Upper lobe of left lung (tissue), 4 donors: Measurements from ENCODE around the gene CUL2.

Experiments used
- EP300 ChIP-seq, 4 donors: sonication (generic); formaldehyde crosslinking; IDR thresholded peaks; one replicate each; pipeline ENCODE4 v1.5.1; 2017; ENCODE audit warnings: antibody characterized with exemption in 4 of 4, control low read depth in 2 of 4
- POLR2A ChIP-seq, 4 donors: fragments of 450-650 bp; IDR thresholded peaks; one replicate each; pipeline ENCODE4 v1.5.1; 2016 to 2017; ENCODE audit warnings: antibody characterized with exemption in 4 of 4, mild to moderate bottlenecking in 2 of 4
- POLR2AphosphoS5 ChIP-seq, 2 donors: sonication (generic); formaldehyde crosslinking; IDR thresholded peaks; one replicate each; pipeline ENCODE4 v1.5.1; 2017; ENCODE audit warnings: antibody characterized with exemption in 2 of 2
- TF ChIP-seq, protein P1 (sequence below), 6 experiments: fragments of 450-650 bp in 4 of 6; fragments of 200-600 bp in 2 of 6; sonication (generic) in 2 of 6; IDR thresholded peaks; one replicate each; pipeline ENCODE4 v1.5.1; 2016 to 2019; ENCODE audit warnings: antibody characterized with exemption in 6 of 6

DNA sequence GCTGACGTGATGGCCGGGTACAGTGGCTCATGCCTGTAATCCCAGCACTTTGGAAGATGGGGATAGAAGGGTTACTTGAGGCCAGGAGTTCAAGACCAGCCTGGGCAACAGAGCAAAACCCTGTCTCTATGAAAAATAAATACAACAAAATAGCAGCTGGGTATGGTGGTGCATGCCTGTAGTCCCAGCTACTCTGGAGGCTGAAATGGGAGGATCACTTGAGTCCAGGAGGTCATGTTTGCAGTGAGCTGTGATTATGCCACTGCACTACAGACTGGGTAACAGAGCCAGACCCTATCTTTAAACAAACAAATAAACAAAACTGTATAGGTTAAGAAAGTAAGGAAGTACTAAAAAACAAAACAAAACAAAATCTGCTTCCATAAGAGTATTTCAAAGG is 6.2 kb upstream of the CUL2 start:
- TF ChIP-seq, protein P1, sequence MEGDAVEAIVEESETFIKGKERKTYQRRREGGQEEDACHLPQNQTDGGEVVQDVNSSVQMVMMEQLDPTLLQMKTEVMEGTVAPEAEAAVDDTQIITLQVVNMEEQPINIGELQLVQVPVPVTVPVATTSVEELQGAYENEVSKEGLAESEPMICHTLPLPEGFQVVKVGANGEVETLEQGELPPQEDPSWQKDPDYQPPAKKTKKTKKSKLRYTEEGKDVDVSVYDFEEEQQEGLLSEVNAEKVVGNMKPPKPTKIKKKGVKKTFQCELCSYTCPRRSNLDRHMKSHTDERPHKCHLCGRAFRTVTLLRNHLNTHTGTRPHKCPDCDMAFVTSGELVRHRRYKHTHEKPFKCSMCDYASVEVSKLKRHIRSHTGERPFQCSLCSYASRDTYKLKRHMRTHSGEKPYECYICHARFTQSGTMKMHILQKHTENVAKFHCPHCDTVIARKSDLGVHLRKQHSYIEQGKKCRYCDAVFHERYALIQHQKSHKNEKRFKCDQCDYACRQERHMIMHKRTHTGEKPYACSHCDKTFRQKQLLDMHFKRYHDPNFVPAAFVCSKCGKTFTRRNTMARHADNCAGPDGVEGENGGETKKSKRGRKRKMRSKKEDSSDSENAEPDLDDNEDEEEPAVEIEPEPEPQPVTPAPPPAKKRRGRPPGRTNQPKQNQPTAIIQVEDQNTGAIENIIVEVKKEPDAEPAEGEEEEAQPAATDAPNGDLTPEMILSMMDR (IDR thresholded peaks at IDR 0.05): no peak
- no peak for TF ChIP-seq EP300 (IDR thresholded peaks at IDR 0.05)
- TF ChIP-seq POLR2A (IDR thresholded peaks at IDR 0.05): no peak
- no peak for TF ChIP-seq POLR2AphosphoS5 (IDR thresholded peaks at IDR 0.05)
